NCI-H748 (cell line): Measurements from ENCODE around the gene MORF4L1.

Source experiments
- DNase-seq: peaks from one replicate; lab custom pipeline; 2025; ENCODE audit not compliant: unreplicated experiment; lab: John Stamatoyannopoulos, UW

Gene MORF4L1

GRCh38 chr15:78943692-78944091, 71.0 kb downstream of the MORF4L1 start:
- DNase-seq: no peak

GRCh38 chr15:78944202-78944625, 71.5 kb downstream of the MORF4L1 start:
- peak; percentile 25 for DNase-seq

- peak; percentile 82 for DNase-seq
Measured at GRCh38 chr15:78944669-78945407, 72.1 kb downstream of the MORF4L1 start, which contains the start of gene CTSH. CTSH (minus strand) TSS chr15:78945046; CDS start chr15:78944981, 65 bp downstream.

GRCh38 chr15:78946493-78946892, 73.8 kb downstream of the MORF4L1 start:
- DNase-seq: no peak

GRCh38 chr15:78947506-78947905, 74.8 kb downstream of the MORF4L1 start:
- DNase-seq: no peak
